Ascending aorta (tissue), 2 donors: ENCODE measurements around the gene SLC1A3. TPM values are rescaled to one million over a fixed set of nuclear protein-coding genes. Genes with fewer than 3 reads are reported as not detected.

Source experiments
- DNase-seq, 2 donors: peaks; one replicate each; pipeline ENCODE4 v3.0.0-alpha.2; 2019; ENCODE audit warnings: low spot score in 2 of 2
- H3K27ac ChIP-seq, 2 donors: fragments of 200-600 bp; sonication (generic); one replicate each; pipeline ENCODE4 v1.5.1; 2016 to 2017; ENCODE audit warnings: mild to moderate bottlenecking in 1 of 2
- H3K27me3 ChIP-seq: fragments of 200-600 bp; sonication (generic); one replicate; pipeline ENCODE4 v1.5.1; 2017
- H3K36me3 ChIP-seq, 2 donors: fragments of 200-600 bp; sonication (generic); one replicate each; pipeline ENCODE4 v1.5.1; 2016
- H3K4me1 ChIP-seq, 2 donors: fragments of 200-600 bp; sonication (generic); one replicate each; pipeline ENCODE4 v1.5.1; 2016 to 2017; ENCODE audit warnings: mild to moderate bottlenecking in 1 of 2
- H3K4me3 ChIP-seq, 2 donors: fragments of 200-600 bp; sonication (generic); one replicate each; pipeline ENCODE4 v1.5.1; 2016 to 2017; ENCODE audit warnings: mild to moderate bottlenecking in 1 of 2
- H3K9me3 ChIP-seq, 2 donors: fragments of 200-600 bp; sonication (generic); one replicate each; pipeline ENCODE4 v1.5.1; 2016
- intact Hi-C: fragments of 100-400 bp; cut with DNase I; formaldehyde crosslinking; loops from one replicate; pipeline ENCODE4 v1.15.1; 2023
- total RNA-seq: library from RNA; depleted of rRNA; stranded (reverse); fragments of >200 nt; gene quantifications from one replicate; pipeline ENCODE4 v1.1.0, GENCODE V29; 2016
- TF ChIP-seq, protein P1 (sequence below), 3 experiments: fragments of 200-600 bp in 2 of 3; fragments of 450-650 bp in 1 of 3; sonication (generic) in 2 of 3; IDR thresholded peaks; one replicate each; pipeline ENCODE4 v1.5.1; 2016 to 2019; ENCODE audit warnings: antibody characterized with exemption in 3 of 3, mild to moderate bottlenecking in 1 of 3, moderate library complexity in 1 of 3

The SLC1A3 gene
- total RNA-seq, 1 donor from 2014 or later = 3.0 TPM

GRCh38 chr5:36679221-36679989, 73.0 kb downstream of the SLC1A3 start:
- no peak overlapping the region for H3K27ac ChIP-seq
- intact Hi-C loops = no loop called here
- no peaks in the 10 kb centered on the region for H3K4me1 ChIP-seq
- TF ChIP-seq, protein P1, sequence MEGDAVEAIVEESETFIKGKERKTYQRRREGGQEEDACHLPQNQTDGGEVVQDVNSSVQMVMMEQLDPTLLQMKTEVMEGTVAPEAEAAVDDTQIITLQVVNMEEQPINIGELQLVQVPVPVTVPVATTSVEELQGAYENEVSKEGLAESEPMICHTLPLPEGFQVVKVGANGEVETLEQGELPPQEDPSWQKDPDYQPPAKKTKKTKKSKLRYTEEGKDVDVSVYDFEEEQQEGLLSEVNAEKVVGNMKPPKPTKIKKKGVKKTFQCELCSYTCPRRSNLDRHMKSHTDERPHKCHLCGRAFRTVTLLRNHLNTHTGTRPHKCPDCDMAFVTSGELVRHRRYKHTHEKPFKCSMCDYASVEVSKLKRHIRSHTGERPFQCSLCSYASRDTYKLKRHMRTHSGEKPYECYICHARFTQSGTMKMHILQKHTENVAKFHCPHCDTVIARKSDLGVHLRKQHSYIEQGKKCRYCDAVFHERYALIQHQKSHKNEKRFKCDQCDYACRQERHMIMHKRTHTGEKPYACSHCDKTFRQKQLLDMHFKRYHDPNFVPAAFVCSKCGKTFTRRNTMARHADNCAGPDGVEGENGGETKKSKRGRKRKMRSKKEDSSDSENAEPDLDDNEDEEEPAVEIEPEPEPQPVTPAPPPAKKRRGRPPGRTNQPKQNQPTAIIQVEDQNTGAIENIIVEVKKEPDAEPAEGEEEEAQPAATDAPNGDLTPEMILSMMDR (IDR thresholded peaks at IDR 0.05) = no peak
- no peaks in the 10 kb centered on the region for H3K36me3 ChIP-seq
- DNase-seq = no peak
- H3K27me3 ChIP-seq = no peaks in the 10 kb centered on the region
- H3K4me3 ChIP-seq = no peak overlapping the region
- no peaks in the 10 kb centered on the region for H3K9me3 ChIP-seq

GRCh38 chr5:36680066-36680465, 73.7 kb downstream of the SLC1A3 start:
- Histone ChIP-seq H3K36me3 (no peaks in the 10 kb centered on the region), H3K9me3 (no peaks in the 10 kb centered on the region), H3K27me3 (no peaks in the 10 kb centered on the region), H3K4me1 (no peaks in the 10 kb centered on the region), H3K27ac (no peak overlapping the region), H3K4me3 (no peak overlapping the region)
- DNase-seq = peak; percentile 56 to 74
- TF ChIP-seq, protein P1 (IDR thresholded peaks at IDR 0.05) = no peak
- intact Hi-C loops = no loop called here

DNA sequence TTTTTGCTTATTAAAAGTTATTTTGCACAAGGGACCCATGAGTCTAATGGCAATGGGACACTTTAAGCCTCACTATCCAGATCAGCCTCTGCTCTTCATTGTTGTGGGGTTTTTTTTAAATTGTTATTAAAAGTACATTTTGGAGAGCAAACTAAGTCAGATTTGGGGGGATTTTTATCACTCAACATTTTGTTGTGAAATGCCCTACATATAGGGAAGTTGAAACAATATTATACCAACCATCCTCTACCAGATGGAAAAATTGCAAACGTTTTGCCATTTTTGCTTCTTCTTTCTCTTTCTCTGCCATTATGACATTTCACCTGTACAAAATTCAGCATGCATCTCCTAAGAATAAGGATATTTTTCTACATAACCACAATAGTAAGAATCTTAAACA, 75.3 kb downstream of the SLC1A3 start:
- Histone ChIP-seq H3K4me1 (no peaks in the 10 kb centered on the region), H3K27me3 (no peaks in the 10 kb centered on the region), H3K9me3 (no peaks in the 10 kb centered on the region), H3K4me3 (no peak overlapping the region), H3K36me3 (no peaks in the 10 kb centered on the region), H3K27ac (no peak overlapping the region)
- DNase-seq = no peak
- TF ChIP-seq, protein P1 (IDR thresholded peaks at IDR 0.05) = no peak
- intact Hi-C loops = no loop called here

DNA sequence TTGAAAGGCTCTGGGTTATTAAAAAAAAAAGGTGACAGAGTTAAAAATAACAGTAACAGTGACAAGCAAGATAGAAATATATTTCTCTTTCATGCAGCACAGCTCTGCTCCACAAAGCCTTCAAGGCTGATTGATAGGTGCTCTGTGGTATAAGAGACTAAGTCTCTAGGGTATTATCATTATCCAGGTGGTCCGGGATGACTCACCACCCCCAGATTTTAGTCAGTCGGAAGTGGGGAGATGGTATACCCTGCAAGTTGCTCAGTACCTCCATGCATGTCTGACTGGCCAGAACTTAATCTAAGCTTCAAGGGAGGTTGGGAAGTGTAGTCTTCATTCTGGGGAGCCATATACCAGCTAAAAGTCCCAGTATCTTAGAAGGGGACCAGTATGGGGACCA, 76.1 kb downstream of the SLC1A3 start:
- Histone ChIP-seq H3K4me3 (no peak overlapping the region), H3K9me3 (no peaks in the 10 kb centered on the region), H3K27me3 (no peaks in the 10 kb centered on the region), H3K36me3 (no peaks in the 10 kb centered on the region), H3K27ac (no peak overlapping the region), H3K4me1 (no peaks in the 10 kb centered on the region)
- intact Hi-C loops = no loop called here
- no peak for DNase-seq
- TF ChIP-seq, protein P1 (IDR thresholded peaks at IDR 0.05) = no peak

- no peak overlapping the region for H3K27ac ChIP-seq
These were observed 77.5 kb downstream of the SLC1A3 start for GRCh38 chr5:36683821-36684434.

More at GRCh38 chr5:36683821-36684434, 77.5 kb downstream of the SLC1A3 start:
- no peaks in the 10 kb centered on the region for H3K9me3 ChIP-seq
- no peaks in the 10 kb centered on the region for H3K36me3 ChIP-seq
- DNase-seq = no peak
- intact Hi-C loops = no loop called here
- TF ChIP-seq, protein P1 (IDR thresholded peaks at IDR 0.05) = no peak
- no peak overlapping the region for H3K4me3 ChIP-seq
- H3K4me1 ChIP-seq = no peaks in the 10 kb centered on the region
- no peaks in the 10 kb centered on the region for H3K27me3 ChIP-seq
